K562 (cell line): ENCODE measurements around the gene LPIN1. TPM values are rescaled to one million over a fixed set of nuclear protein-coding genes. Genes with fewer than 3 reads are reported as not detected.
A peak's percentile ranks its signal among the peaks of the same experiment; 100 is the strongest.

ENCODE experiments used
- ADNP ChIP-seq: fragments of 200-800 bp; sonication (Bioruptor generic); IDR thresholded peaks from 2 replicates; pipeline ENCODE4 v1.6.1; 2016; ENCODE audit warnings: missing genetic modification characterization, missing compliant biosample characterization
- ARID2 ChIP-seq: fragments of 450-650 bp; IDR thresholded peaks from 2 replicates; pipeline ENCODE4 v1.6.1; 2017; ENCODE audit warnings: antibody characterized with exemption, mild to moderate bottlenecking
- CBFA2T3 ChIP-seq: fragments of 450-650 bp; IDR thresholded peaks from 2 replicates; pipeline ENCODE4 v1.6.1; 2017
- ETV5 ChIP-seq: sonication (generic); formaldehyde crosslinking; IDR thresholded peaks from 2 replicates; pipeline ENCODE4 v1.4.0; 2020; ENCODE audit warnings: low read depth, mild to moderate bottlenecking, missing genetic modification reagents
- HNRNPUL1 ChIP-seq: fragments of 200-400 bp; formaldehyde crosslinking; IDR thresholded peaks from 2 replicates; pipeline ENCODE4 v1.6.1; 2017; ENCODE audit warnings: low read length
- MTF1 ChIP-seq: fragments of 250-450 bp; sonication (Bioruptor Pico); IDR thresholded peaks from 2 replicates; pipeline ENCODE4 v1.9.0; 2021; ENCODE audit warnings: moderate library complexity, mild to moderate bottlenecking, inconsistent platforms, borderline replicate concordance
- NBN ChIP-seq: fragments of 450-650 bp; IDR thresholded peaks from 2 replicates; pipeline ENCODE4 v1.6.1; 2016; ENCODE audit warnings: low read depth, mild to moderate bottlenecking
- NFE2 ChIP-seq: IDR thresholded peaks from 2 replicates; pipeline ENCODE4 v1.6.1; 2014; ENCODE audit warnings: antibody characterized with exemption, low read depth
- NFIC ChIP-seq: fragments of 450-650 bp; IDR thresholded peaks from 2 replicates; pipeline ENCODE4 v1.6.1; 2017; ENCODE audit warnings: mild to moderate bottlenecking, inconsistent platforms
- NR1H2 ChIP-seq: sonication (generic); formaldehyde crosslinking; IDR thresholded peaks from 2 replicates; pipeline ENCODE4 v1.4.0; 2020; ENCODE audit warnings: mild to moderate bottlenecking, missing genetic modification reagents
- PML ChIP-seq: IDR thresholded peaks from 2 replicates; pipeline ENCODE4 v1.6.1; 2012; ENCODE audit warnings: low read length, inconsistent platforms
- POLR2A ChIP-seq: fragments of 450-650 bp; conservative IDR thresholded peaks from 2 replicates; pipeline ENCODE4 v1.6.1; 2016
- PTBP1 ChIP-seq: fragments of 200-400 bp; formaldehyde crosslinking; IDR thresholded peaks from 2 replicates; pipeline ENCODE4 v1.6.1; 2017; ENCODE audit warnings: low read depth, low read length
- SP2 ChIP-seq: IDR thresholded peaks from 2 replicates; pipeline ENCODE4 v1.6.1; 2011; ENCODE audit warnings: mild to moderate bottlenecking, low read depth, low read length, moderate library complexity; ENCODE audit not compliant: poor library complexity, severe bottlenecking; ENCODE audit errors: extremely low read depth
- STAG1 ChIP-seq: sonication (generic); formaldehyde crosslinking; IDR thresholded peaks from 2 replicates; pipeline ENCODE4 v1.5.0; 2020; ENCODE audit warnings: missing genetic modification reagents, borderline replicate concordance
- ZKSCAN8 ChIP-seq: fragments of 200-800 bp; sonication (Bioruptor generic); IDR thresholded peaks from 2 replicates; pipeline ENCODE4 v1.6.1; 2016; ENCODE audit warnings: missing genetic modification characterization, missing compliant biosample characterization
- ZNF347 ChIP-seq: fragments of 450-650 bp; formaldehyde crosslinking; IDR thresholded peaks from 2 replicates; pipeline ENCODE4 v1.4.0; 2020; ENCODE audit warnings: low read depth, mild to moderate bottlenecking, moderate library complexity
- ZSCAN32 ChIP-seq: fragments of 450-650 bp; formaldehyde crosslinking; IDR thresholded peaks from 2 replicates; pipeline ENCODE4 v1.4.0; 2020; ENCODE audit warnings: mild to moderate bottlenecking, moderate library complexity
- polyA plus RNA-seq, 8 experiments: library from polyadenylated mRNA; depleted of rRNA in 4 of 8; stranded (reverse) in 5 of 8; unstranded in 3 of 8; fragments of >200 nt; fragmentation: Nextera tagmentation in 2 of 8; fragmentation: Illumina TruSeq in 1 of 8; extraction: Ambion mirVana in 2 of 8; extraction: Trizol in 1 of 8; gene quantifications; 2 replicates each; pipeline versions ENCODE4 v1.2.1 to v1.2.3, GENCODE V29; 2011 to 2014; ENCODE audit warnings: inconsistent platforms in 1 of 8, missing spikeins in 1 of 8
- total RNA-seq, 7 experiments: library from RNA; depleted of rRNA in 6 of 7; stranded (reverse); fragments of >200 nt in 6 of 7; fragmentation: Illumina TruSeq in 2 of 7; extraction: Trizol in 2 of 7; gene quantifications; 2 replicates each; pipeline versions ENCODE4 v1.2.1 to v1.2.3, GENCODE V29; 2011 to 2021; ENCODE audit warnings: low replicate concordance in 1 of 7
- TF ChIP-seq, protein P1 (sequence below): fragments of 450-650 bp; IDR thresholded peaks from 2 replicates; pipeline ENCODE4 v1.6.1; 2016; ENCODE audit warnings: borderline replicate concordance
- TF ChIP-seq, protein P2 (sequence below): fragments of 150-350 bp; conservative IDR thresholded peaks from 2 replicates; pipeline ENCODE4 v1.6.1; 2014; ENCODE audit warnings: low read length
- TF ChIP-seq, protein P3 (sequence below), 2 experiments: fragments of 450-650 bp; IDR thresholded peaks; 2 replicates each; pipeline ENCODE4 v1.6.1; 2018; ENCODE audit warnings: mild to moderate bottlenecking in 2 of 2, low read depth in 1 of 2; ENCODE audit not compliant: partially characterized antibody in 2 of 2

The LPIN1 gene
- total and polyA plus RNA-seq, 9 of the 15 experiments (the other 6 are each of a cell fraction or from before 2014, with no cell fraction given) = 9.2 to 84.0 (median 27.8) TPM

DNA sequence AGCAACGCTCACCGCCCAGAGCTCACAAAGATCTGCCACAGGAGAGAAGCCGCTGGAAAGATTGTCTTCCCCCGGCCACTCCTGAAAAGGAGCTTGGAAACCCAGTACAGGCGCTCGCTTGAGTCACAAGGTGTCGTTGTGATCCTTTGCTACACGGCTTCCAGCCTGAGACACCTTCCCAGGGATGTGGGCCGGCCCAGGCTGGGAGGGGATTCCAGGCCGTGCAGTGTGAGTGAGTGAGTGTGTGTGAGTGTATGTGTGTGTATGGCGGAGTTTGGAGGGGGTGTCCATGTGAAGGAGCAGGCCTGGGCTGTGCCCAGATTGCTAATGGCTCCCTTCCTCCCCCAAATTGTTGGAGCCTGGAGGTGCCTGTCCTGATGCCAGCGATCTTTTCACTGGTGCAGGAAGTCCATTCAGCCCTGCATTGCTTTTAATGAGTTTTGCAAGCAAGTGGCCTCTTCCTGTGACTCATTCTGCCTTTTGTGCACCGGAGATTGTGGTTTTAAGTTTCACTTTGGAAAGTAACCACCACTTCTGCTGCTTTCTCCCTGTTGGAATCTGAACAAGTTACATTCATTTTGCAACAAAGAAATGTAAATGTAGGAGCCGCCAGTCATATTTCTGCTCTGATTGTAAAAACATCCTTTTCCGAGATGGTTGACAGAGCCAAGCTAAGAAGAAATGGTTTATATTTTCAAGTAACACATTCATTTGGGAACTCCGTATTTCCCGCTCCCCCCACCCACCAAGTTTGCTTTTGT is 83.7 kb downstream of the LPIN1 start (continued):
- TF ChIP-seq PML (peak; percentile 46; the same call in 1 of the 2 replicates), ADNP (tag) (no peak; the same call in 1 of the 2 replicates), ZKSCAN8 (CRISPR knock-in tag) (no peak), ZNF347 (no peak), ARID2 (peak; percentile 73), NFE2 (0 out of 2 replicates have a peak, but pooled peaks have one; percentile 23), NFIC (peak; percentile 42), POLR2A (peak; percentile 56), STAG1 (CRISPR knock-in tag) (peak; percentile 68; the same call in 1 of the 2 replicates), ETV5 (CRISPR knock-in tag) (peak; percentile 98), CBFA2T3 (peak; percentile 66), NBN (peak; percentile 87; the same call in 1 of the 2 replicates), MTF1 (CRISPR knock-in tag) (no peak), HNRNPUL1 (no peak), PTBP1 (no peak), SP2 (no peak), ZSCAN32 (CRISPR knock-in tag) (no peak), NR1H2 (CRISPR knock-in tag) (no peak)
- TF ChIP-seq, protein P1, sequence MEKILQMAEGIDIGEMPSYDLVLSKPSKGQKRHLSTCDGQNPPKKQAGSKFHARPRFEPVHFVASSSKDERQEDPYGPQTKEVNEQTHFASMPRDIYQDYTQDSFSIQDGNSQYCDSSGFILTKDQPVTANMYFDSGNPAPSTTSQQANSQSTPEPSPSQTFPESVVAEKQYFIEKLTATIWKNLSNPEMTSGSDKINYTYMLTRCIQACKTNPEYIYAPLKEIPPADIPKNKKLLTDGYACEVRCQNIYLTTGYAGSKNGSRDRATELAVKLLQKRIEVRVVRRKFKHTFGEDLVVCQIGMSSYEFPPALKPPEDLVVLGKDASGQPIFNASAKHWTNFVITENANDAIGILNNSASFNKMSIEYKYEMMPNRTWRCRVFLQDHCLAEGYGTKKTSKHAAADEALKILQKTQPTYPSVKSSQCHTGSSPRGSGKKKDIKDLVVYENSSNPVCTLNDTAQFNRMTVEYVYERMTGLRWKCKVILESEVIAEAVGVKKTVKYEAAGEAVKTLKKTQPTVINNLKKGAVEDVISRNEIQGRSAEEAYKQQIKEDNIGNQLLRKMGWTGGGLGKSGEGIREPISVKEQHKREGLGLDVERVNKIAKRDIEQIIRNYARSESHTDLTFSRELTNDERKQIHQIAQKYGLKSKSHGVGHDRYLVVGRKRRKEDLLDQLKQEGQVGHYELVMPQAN = peak; percentile 46; the same call in 1 of the 2 replicates
- TF ChIP-seq, protein P2, sequence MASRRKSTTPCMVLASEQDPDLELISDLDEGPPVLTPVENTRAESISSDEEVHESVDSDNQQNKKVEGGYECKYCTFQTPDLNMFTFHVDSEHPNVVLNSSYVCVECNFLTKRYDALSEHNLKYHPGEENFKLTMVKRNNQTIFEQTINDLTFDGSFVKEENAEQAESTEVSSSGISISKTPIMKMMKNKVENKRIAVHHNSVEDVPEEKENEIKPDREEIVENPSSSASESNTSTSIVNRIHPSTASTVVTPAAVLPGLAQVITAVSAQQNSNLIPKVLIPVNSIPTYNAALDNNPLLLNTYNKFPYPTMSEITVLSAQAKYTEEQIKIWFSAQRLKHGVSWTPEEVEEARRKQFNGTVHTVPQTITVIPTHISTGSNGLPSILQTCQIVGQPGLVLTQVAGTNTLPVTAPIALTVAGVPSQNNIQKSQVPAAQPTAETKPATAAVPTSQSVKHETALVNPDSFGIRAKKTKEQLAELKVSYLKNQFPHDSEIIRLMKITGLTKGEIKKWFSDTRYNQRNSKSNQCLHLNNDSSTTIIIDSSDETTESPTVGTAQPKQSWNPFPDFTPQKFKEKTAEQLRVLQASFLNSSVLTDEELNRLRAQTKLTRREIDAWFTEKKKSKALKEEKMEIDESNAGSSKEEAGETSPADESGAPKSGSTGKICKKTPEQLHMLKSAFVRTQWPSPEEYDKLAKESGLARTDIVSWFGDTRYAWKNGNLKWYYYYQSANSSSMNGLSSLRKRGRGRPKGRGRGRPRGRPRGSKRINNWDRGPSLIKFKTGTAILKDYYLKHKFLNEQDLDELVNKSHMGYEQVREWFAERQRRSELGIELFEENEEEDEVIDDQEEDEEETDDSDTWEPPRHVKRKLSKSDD = no peak
- TF ChIP-seq, protein P3, sequence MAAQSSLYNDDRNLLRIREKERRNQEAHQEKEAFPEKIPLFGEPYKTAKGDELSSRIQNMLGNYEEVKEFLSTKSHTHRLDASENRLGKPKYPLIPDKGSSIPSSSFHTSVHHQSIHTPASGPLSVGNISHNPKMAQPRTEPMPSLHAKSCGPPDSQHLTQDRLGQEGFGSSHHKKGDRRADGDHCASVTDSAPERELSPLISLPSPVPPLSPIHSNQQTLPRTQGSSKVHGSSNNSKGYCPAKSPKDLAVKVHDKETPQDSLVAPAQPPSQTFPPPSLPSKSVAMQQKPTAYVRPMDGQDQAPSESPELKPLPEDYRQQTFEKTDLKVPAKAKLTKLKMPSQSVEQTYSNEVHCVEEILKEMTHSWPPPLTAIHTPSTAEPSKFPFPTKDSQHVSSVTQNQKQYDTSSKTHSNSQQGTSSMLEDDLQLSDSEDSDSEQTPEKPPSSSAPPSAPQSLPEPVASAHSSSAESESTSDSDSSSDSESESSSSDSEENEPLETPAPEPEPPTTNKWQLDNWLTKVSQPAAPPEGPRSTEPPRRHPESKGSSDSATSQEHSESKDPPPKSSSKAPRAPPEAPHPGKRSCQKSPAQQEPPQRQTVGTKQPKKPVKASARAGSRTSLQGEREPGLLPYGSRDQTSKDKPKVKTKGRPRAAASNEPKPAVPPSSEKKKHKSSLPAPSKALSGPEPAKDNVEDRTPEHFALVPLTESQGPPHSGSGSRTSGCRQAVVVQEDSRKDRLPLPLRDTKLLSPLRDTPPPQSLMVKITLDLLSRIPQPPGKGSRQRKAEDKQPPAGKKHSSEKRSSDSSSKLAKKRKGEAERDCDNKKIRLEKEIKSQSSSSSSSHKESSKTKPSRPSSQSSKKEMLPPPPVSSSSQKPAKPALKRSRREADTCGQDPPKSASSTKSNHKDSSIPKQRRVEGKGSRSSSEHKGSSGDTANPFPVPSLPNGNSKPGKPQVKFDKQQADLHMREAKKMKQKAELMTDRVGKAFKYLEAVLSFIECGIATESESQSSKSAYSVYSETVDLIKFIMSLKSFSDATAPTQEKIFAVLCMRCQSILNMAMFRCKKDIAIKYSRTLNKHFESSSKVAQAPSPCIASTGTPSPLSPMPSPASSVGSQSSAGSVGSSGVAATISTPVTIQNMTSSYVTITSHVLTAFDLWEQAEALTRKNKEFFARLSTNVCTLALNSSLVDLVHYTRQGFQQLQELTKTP (IDR thresholded peaks at IDR 0.05; ENCODE audit: low read depth in 1 of 2, partially characterized antibody in 2 of 2) = peak; percentile 47 to 83
